Mucosa of rectum (tissue), 2 donors: ENCODE measurements around the gene PUS7.

ENCODE experiments used
- H3K27ac ChIP-seq, 2 donors: one replicate each; pipeline ENCODE4 v1.7.0; 2013; ENCODE audit warnings: inconsistent platforms in 2 of 2, low read depth in 2 of 2, low read length in 2 of 2
- H3K27me3 ChIP-seq, 2 donors: one replicate each; pipeline ENCODE4 v1.7.0; 2013; ENCODE audit warnings: low read length in 2 of 2; ENCODE audit not compliant: control insufficient read depth in 2 of 2, insufficient read depth in 2 of 2
- H3K36me3 ChIP-seq, 2 donors: one replicate each; pipeline ENCODE4 v1.7.0; 2013; ENCODE audit warnings: low read length in 2 of 2; ENCODE audit not compliant: control insufficient read depth in 2 of 2, insufficient read depth in 2 of 2
- H3K4me1 ChIP-seq, 2 donors: one replicate each; pipeline ENCODE4 v1.7.0; 2013; ENCODE audit warnings: low read length in 2 of 2, mild to moderate bottlenecking in 1 of 2; ENCODE audit not compliant: control insufficient read depth in 2 of 2, insufficient read depth in 2 of 2
- H3K4me3 ChIP-seq, 2 donors: one replicate each; pipeline ENCODE4 v1.7.0; 2013; ENCODE audit warnings: low read length in 2 of 2
- H3K9ac ChIP-seq, 2 donors: one replicate each; pipeline ENCODE4 v1.7.0; 2013; ENCODE audit warnings: low read length in 2 of 2, low read depth in 1 of 2, mild to moderate bottlenecking in 1 of 2
- H3K9me3 ChIP-seq, 2 donors: one replicate each; pipeline ENCODE4 v1.7.0; 2013; ENCODE audit warnings: low read length in 2 of 2; ENCODE audit not compliant: control insufficient read depth in 2 of 2
- donor health status: healthy.
- donor health status: Normal muscosa, but diverticular disease.

The PUS7 gene, protein sequence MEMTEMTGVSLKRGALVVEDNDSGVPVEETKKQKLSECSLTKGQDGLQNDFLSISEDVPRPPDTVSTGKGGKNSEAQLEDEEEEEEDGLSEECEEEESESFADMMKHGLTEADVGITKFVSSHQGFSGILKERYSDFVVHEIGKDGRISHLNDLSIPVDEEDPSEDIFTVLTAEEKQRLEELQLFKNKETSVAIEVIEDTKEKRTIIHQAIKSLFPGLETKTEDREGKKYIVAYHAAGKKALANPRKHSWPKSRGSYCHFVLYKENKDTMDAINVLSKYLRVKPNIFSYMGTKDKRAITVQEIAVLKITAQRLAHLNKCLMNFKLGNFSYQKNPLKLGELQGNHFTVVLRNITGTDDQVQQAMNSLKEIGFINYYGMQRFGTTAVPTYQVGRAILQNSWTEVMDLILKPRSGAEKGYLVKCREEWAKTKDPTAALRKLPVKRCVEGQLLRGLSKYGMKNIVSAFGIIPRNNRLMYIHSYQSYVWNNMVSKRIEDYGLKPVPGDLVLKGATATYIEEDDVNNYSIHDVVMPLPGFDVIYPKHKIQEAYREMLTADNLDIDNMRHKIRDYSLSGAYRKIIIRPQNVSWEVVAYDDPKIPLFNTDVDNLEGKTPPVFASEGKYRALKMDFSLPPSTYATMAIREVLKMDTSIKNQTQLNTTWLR

DNA sequence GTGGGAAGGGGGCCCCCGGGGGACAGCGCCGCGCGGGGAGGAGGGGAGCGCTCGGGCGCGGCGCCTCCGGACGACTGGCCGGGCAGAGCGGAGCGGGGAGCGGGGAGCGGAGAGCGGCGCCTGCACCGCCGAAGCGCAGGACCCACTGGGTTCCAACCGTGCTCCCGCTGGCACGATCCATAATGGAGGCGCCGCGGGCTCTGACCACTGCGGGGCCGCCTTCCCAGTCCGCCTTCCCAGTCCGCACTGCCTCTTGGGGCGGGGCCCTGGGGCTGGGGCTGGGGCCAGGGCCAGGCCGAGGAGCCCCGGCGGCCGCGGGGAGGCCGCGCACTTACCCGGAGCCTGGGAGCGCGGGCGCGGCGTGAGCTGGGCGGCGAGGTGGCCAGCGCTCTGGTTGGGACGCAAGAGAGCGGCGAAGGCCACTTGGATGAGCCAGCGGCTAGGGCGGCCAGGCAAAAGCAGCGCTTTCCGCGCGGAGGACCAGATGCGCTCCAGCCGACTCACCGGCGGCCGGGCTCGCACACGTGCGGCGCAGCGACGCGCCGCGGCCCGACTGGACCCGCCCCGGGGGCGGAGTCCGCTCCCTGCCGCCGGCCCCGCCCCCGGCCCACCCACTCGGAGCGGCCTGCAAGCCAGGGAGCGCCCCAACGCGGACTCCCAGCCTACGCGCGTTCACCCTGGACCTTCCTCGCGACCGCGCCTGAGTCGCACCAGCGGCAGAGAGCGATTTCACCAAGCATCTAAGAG lies at the start of gene PUS7:
Gene PUS7 (minus strand): TSS at position 555 of the 747 bp plus-strand sequence. CDS start 13,759 bp downstream, outside the sequence.
- peaks cover 0 to 3% of the 10 kb centered on the region in 2 donors for H3K36me3 ChIP-seq
- H3K9me3 ChIP-seq: no peaks in the 10 kb centered on the region
- H3K4me3 ChIP-seq: peak within 1 kb of the TSS; percentile 67 to 85
- peak within 1 kb of the TSS; percentile 74 to 81 for H3K27ac ChIP-seq
- H3K4me1 ChIP-seq: peaks cover 12% of the 10 kb centered on the region in 2 donors
- H3K27me3 ChIP-seq: no peaks in the 10 kb centered on the region
- peak within 1 kb of the TSS; percentile 75 to 82 for H3K9ac ChIP-seq

GRCh38 chr7:105567821-105568220 lies 45.8 kb upstream of the PUS7 start:
- Histone ChIP-seq H3K9me3 (no peaks in the 10 kb centered on the region), H3K9ac (no peak overlapping the region), H3K27ac (no peak overlapping the region), H3K27me3 (no peaks in the 10 kb centered on the region), H3K4me3 (no peak overlapping the region), H3K4me1 (no peaks in the 10 kb centered on the region), H3K36me3 (peaks cover 21 to 34% of the 10 kb centered on the region in 2 donors)

DNA sequence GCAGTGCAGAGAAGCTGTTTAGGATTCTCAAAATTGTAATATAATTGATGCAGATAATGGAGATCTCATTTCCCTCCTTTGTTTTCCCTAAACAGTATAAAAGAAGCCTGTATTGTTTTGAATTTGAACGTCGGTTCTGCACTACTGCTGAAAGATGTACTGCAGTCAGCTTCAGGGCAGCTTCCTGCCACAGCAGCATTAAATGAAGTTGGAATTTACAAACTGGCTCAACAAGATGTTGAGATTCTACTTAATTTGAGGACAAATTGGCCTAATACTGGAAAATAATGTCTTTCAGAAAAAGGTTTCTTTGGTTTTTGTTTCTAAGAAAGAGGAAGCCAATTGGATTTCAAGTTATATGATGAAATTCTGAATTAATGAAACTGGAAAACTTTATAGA lies 45.0 kb upstream of the PUS7 start:
- no peaks in the 10 kb centered on the region for H3K27me3 ChIP-seq
- no peaks in the 10 kb centered on the region for H3K4me1 ChIP-seq
- no peaks in the 10 kb centered on the region for H3K9me3 ChIP-seq
- no peak overlapping the region for H3K27ac ChIP-seq
- no peak overlapping the region for H3K9ac ChIP-seq
- H3K4me3 ChIP-seq: no peak overlapping the region
- H3K36me3 ChIP-seq: peaks cover 21 to 37% of the 10 kb centered on the region in 2 donors

DNA sequence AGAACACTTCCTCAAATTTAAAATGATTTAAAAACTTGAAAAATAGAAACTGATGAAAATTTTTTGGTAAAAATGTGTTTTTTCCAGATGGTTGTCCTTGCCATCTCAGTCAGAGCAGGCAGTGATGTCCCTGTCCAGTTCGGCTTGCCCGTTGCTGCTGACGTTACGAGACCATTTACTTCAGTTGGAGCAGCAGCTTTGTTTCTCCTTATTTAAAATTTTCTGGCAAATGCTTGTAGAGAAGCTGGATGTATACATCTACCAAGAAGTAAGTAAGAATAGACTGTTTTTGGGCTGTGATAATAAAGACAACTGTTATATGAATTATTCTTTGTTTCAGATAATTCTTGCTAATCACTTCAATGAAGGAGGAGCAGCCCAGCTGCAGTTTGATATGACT lies 43.1 kb upstream of the PUS7 start:
- Histone ChIP-seq H3K27ac (no peak overlapping the region), H3K36me3 (peaks cover 22 to 42% of the 10 kb centered on the region in 2 donors), H3K4me1 (no peaks in the 10 kb centered on the region), H3K27me3 (no peaks in the 10 kb centered on the region), H3K9me3 (no peaks in the 10 kb centered on the region), H3K9ac (no peak overlapping the region), H3K4me3 (no peak overlapping the region)

- H3K27me3 ChIP-seq: no peaks in the 10 kb centered on the region
- H3K27ac ChIP-seq: no peak overlapping the region
- peaks cover 17 to 42% of the 10 kb centered on the region in 2 donors for H3K36me3 ChIP-seq
- no peak overlapping the region for H3K4me3 ChIP-seq
- no peaks in the 10 kb centered on the region for H3K4me1 ChIP-seq
- H3K9me3 ChIP-seq: no peaks in the 10 kb centered on the region
- H3K9ac ChIP-seq: no peak overlapping the region
These were observed 37.9 kb upstream of the PUS7 start for GRCh38 chr7:105559926-105560325.

DNA sequence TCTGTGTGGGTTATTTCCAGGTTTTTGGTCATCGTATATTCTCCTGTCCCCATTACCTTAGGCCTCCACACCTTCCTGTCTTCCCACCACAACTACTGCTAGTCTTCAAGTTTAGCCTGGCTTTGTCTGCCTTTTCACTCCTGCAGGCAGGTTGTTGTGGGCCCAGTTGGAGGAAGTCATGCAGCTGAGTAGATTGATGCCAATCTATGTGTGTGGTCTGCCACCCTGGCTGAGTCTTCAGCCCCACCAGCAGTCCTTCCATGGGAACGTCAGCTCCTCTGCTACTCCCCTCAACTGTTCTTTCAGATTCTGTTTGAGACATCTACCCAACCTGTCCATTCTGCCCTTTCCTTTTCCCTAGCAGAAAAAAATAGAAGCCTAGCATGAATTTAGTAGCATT lies 16.3 kb upstream of the PUS7 start:
- no peaks in the 10 kb centered on the region for H3K9me3 ChIP-seq
- H3K27ac ChIP-seq: no peak overlapping the region
- no peaks in the 10 kb centered on the region for H3K27me3 ChIP-seq
- H3K4me3 ChIP-seq: no peak overlapping the region
- no peak overlapping the region for H3K9ac ChIP-seq
- peaks cover 0 to 2% of the 10 kb centered on the region in 2 donors for H3K4me1 ChIP-seq
- peaks cover 19 to 36% of the 10 kb centered on the region in 2 donors for H3K36me3 ChIP-seq

- H3K27ac ChIP-seq: peak overlapping the region; percentile 87 to 92
- H3K27me3 ChIP-seq: no peaks in the 10 kb centered on the region
- peak overlapping the region; percentile 95 to 96 for H3K9ac ChIP-seq
- H3K4me3 ChIP-seq: peak overlapping the region; percentile 91 to 95
- peaks cover 0 to 6% of the 10 kb centered on the region in 2 donors for H3K36me3 ChIP-seq
- H3K9me3 ChIP-seq: no peaks in the 10 kb centered on the region
- H3K4me1 ChIP-seq: peaks cover 11 to 14% of the 10 kb centered on the region in 2 donors
These were observed 10.8 kb upstream of the PUS7 start for GRCh38 chr7:105532709-105533460.

DNA sequence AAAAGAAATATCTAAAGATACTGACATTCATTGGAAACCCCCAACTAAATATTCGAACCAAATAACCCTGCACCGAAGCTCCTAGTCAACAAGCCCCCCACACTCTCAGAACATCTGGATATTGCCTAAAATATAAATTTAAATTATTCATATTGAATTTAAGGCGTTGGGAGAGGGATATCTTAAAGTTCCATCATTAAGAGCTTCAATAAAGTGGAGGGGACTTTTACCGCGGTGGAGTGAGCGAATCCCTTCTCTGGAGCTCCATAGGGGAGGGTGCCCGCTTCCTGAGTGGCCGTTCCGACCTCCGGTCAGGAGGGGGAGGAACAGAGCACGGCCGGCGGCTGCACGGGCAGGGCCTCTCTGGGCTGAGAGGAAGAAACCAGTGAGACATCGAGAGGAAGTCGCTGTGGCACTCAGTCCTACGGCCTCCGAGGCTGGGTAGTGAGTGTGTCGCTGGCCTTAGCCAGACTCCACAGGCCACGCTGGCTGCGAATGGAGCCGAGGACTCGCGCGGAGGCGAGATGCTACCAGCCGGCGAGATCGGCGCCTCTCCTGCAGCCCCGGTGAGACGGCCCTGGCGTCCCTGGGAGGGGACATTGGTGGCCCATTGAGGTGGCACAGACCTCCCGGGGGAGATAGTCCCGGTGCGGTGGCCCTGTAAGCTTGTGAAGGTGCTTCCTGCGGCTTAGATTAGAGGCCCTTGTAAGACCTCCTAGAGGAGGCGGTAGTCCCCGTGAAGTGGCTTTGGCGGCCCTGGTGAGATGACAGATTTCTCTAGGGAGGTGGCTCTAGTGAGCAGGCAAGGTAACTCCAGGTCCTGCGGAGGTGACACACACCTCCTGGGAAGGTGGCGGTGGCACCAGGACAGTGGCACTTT lies 10.0 kb upstream of the PUS7 start, which contains the start of gene RINT1:
Gene RINT1 (plus strand): TSS at position 410 of the 880 bp plus-strand sequence. CDS start 115 bp downstream, at position 525.
- peaks cover 0 to 1% of the 10 kb centered on the region in 2 donors for H3K36me3 ChIP-seq

GRCh38 chr7:105530546-105530945 lies 8.5 kb upstream of the PUS7 start:
- Histone ChIP-seq H3K27me3 (no peaks in the 10 kb centered on the region), H3K9ac (no peak overlapping the region), H3K27ac (no peak overlapping the region), H3K4me3 (no peak overlapping the region), H3K9me3 (no peaks in the 10 kb centered on the region), H3K4me1 (peaks cover 11 to 14% of the 10 kb centered on the region in 2 donors), H3K36me3 (no peaks in the 10 kb centered on the region)

More for the DNA sequence above, 10.0 kb upstream of the PUS7 start, which contains the start of gene RINT1:
- Histone ChIP-seq H3K9ac (peak within 1 kb of the TSS; percentile 95 to 96), H3K9me3 (no peaks in the 10 kb centered on the region), H3K27ac (peak within 1 kb of the TSS; percentile 87 to 92), H3K4me3 (peak within 1 kb of the TSS; percentile 91 to 95), H3K27me3 (no peaks in the 10 kb centered on the region), H3K4me1 (peaks cover 11 to 14% of the 10 kb centered on the region in 2 donors)
